CD14-positive monocyte (primary cell): ENCODE data around the gene MYO1E. TPM values are rescaled to one million over a fixed set of nuclear protein-coding genes. Genes with fewer than 3 reads are reported as not detected.
A peak's percentile ranks its signal among the peaks of the same experiment; 100 is the strongest.
"Not testable (repeated sequence)": the region's sequence is repeated elsewhere in the genome, so short reads cannot be mapped to it uniquely, and the experiment has no call there.

Experiments used
- DNase-seq, 3 donors: peaks; one replicate each; pipeline ENCODE4 v3.0.0-alpha.2; 2011 to 2022
- H2AFZ ChIP-seq: 2 replicates; pipeline ENCODE4 v1.6.0; 2012; ENCODE audit warnings: mild to moderate bottlenecking, low read depth, low read length, inconsistent platforms; ENCODE audit not compliant: insufficient read depth, poor library complexity, severe bottlenecking
- H3K27ac ChIP-seq, 2 donors: 1 replicate in 1 of 2; 2 replicates in 1 of 2; pipeline ENCODE4 v1.5.1; 2012 to 2013; ENCODE audit warnings: low read length in 2 of 2, control low read depth in 1 of 2, inconsistent platforms in 1 of 2, low read depth in 1 of 2, mild to moderate bottlenecking in 1 of 2
- H3K27me3 ChIP-seq, 2 donors: one replicate each; pipeline versions ENCODE4 v1.6.0 to v1.6.1; 2011 to 2013; ENCODE audit warnings: low read length in 2 of 2; ENCODE audit not compliant: control insufficient read depth in 2 of 2, insufficient read depth in 2 of 2
- H3K36me3 ChIP-seq, 2 donors: replicated peaks in 1 of 2; 1 replicate in 1 of 2; 2 replicates in 1 of 2; pipeline versions ENCODE4 v1.5.1 to v1.6.1; 2012 to 2013; ENCODE audit warnings: low read length in 2 of 2, control low read depth in 1 of 2, inconsistent platforms in 1 of 2, mild to moderate bottlenecking in 1 of 2; ENCODE audit not compliant: insufficient read depth in 2 of 2, control insufficient read depth in 1 of 2
- H3K4me1 ChIP-seq, 2 donors: 1 replicate in 1 of 2; 2 replicates in 1 of 2; pipeline versions ENCODE4 v1.5.1 to v1.6.1; 2012 to 2013; ENCODE audit warnings: low read length in 2 of 2, control low read depth in 1 of 2, inconsistent platforms in 1 of 2, mild to moderate bottlenecking in 1 of 2, moderate library complexity in 1 of 2; ENCODE audit not compliant: insufficient read depth in 2 of 2, control insufficient read depth in 1 of 2
- H3K4me2 ChIP-seq: replicated peaks from 2 replicates; pipeline ENCODE3; 2012; ENCODE audit warnings: low read length, moderate library complexity, mild to moderate bottlenecking; ENCODE audit not compliant: poor library complexity, severe bottlenecking; ENCODE audit errors: extremely low read depth
- H3K4me3 ChIP-seq, 3 experiments: fragments of 200-600 bp in 1 of 3; sonication (generic) in 1 of 3; replicated peaks in 1 of 3; 1 replicate in 2 of 3; 2 replicates in 1 of 3; pipeline ENCODE4 v1.5.1; 2011 to 2013; ENCODE audit warnings: low read length in 3 of 3, mild to moderate bottlenecking in 3 of 3, control low read depth in 2 of 3, low read depth in 2 of 3, inconsistent platforms in 1 of 3, moderate library complexity in 1 of 3
- H3K79me2 ChIP-seq: 2 replicates; pipeline ENCODE4 v1.6.0; 2012; ENCODE audit warnings: mild to moderate bottlenecking, control low read depth, inconsistent platforms, low read length, moderate library complexity; ENCODE audit not compliant: insufficient read depth
- H3K9ac ChIP-seq: 2 replicates; pipeline ENCODE4 v1.6.0; 2017; ENCODE audit warnings: low read length, mild to moderate bottlenecking; ENCODE audit not compliant: insufficient read depth, poor library complexity, severe bottlenecking
- H3K9me3 ChIP-seq, 2 donors: replicated peaks in 1 of 2; 1 replicate in 1 of 2; 2 replicates in 1 of 2; pipeline versions ENCODE4 v1.5.1 to v1.6.1; 2012 to 2013; ENCODE audit warnings: low read length in 2 of 2, control low read depth in 1 of 2; ENCODE audit not compliant: control insufficient read depth in 1 of 2, insufficient read depth in 1 of 2
- H4K20me1 ChIP-seq: 2 replicates; pipeline ENCODE4 v1.6.0; 2012; ENCODE audit warnings: mild to moderate bottlenecking, low read length, control low read depth, moderate library complexity; ENCODE audit not compliant: insufficient read depth
- H3K27ac Mint-ChIP-seq, 7 donors: one replicate each; pipeline ENCODE4 v1.8.0; 2020; ENCODE audit warnings: mild to moderate bottlenecking in 7 of 7, mixed read lengths in 7 of 7, moderate library complexity in 6 of 7, inconsistent platforms in 2 of 7
- H3K27me3 Mint-ChIP-seq, 3 donors: one replicate each; pipeline ENCODE4 v1.8.0; 2021 to 2022; ENCODE audit warnings: low read depth in 3 of 3, mild to moderate bottlenecking in 3 of 3, mixed read lengths in 3 of 3, moderate library complexity in 3 of 3, inconsistent platforms in 1 of 3
- H3K36me3 Mint-ChIP-seq, 2 donors: one replicate each; pipeline ENCODE4 v1.8.0; 2020; ENCODE audit warnings: mixed read lengths in 2 of 2, inconsistent platforms in 1 of 2, mild to moderate bottlenecking in 1 of 2
- H3K4me1 Mint-ChIP-seq: one replicate; pipeline ENCODE4 v1.8.0; 2020; ENCODE audit warnings: mild to moderate bottlenecking, mixed read lengths
- H3K4me3 Mint-ChIP-seq, 2 donors: one replicate each; pipeline ENCODE4 v1.8.0; 2020; ENCODE audit warnings: mild to moderate bottlenecking in 2 of 2, mixed read lengths in 2 of 2, moderate library complexity in 1 of 2
- H3K9me3 Mint-ChIP-seq, 7 donors: one replicate each; pipeline ENCODE4 v1.8.0; 2020 to 2022; ENCODE audit warnings: mixed read lengths in 7 of 7, mild to moderate bottlenecking in 6 of 7, moderate library complexity in 6 of 7, inconsistent platforms in 2 of 7
- CTCF ChIP-seq: fragments of 200-600 bp; IDR thresholded peaks from one replicate; pipeline ENCODE4 v1.8.0; 2022; ENCODE audit warnings: antibody characterized with exemption, mild to moderate bottlenecking
- WGBS: methylation state at CpG from one replicate; pipeline ENCODE4 v1.1.5; 2013; ENCODE audit warnings: missing lambda C conversion rate; ENCODE audit not compliant: insufficient coverage; 5-methylcytosine and 5-hydroxymethylcytosine counted together
- intact Hi-C, 2 donors: fragments of 100-400 bp; cut with micrococcal nuclease; formaldehyde crosslinking; loops; one replicate each; pipeline versions ENCODE4 v1.15.0 to v1.15.1; 2023
- polyA plus RNA-seq, 3 donors: library from polyadenylated mRNA; depleted of rRNA in 1 of 3; unstranded in 2 of 3; stranded (reverse) in 1 of 3; fragments of 300-500 nt in 2 of 3; fragments of >200 nt in 1 of 3; fragmentation: Illumina TruSeq in 2 of 3; gene quantifications; 1 replicate in 2 of 3; 2 replicates in 1 of 3; pipeline ENCODE4 v1.2.3, GENCODE V29; 2012 to 2021

Gene MYO1E
- polyA plus RNA-seq, 3 donors, result 5.5 to 16.2 (median 6.2) TPM

GRCh38 chr15:59144594-59144993 is 228.1 kb downstream of the MYO1E start:
- H3K27ac ChIP-seq, H3K4me3 Mint-ChIP-seq, H2AFZ ChIP-seq, intact Hi-C loops, H3K9ac ChIP-seq, H3K79me2 ChIP-seq, H3K27me3 ChIP-seq, H3K9me3 Mint-ChIP-seq, H4K20me1 ChIP-seq, H3K4me3 ChIP-seq, H3K9me3 ChIP-seq, H3K4me1 Mint-ChIP-seq, DNase-seq, H3K4me1 ChIP-seq, H3K4me2 ChIP-seq, H3K27me3 Mint-ChIP-seq: not testable (repeated sequence)
- peak overlapping the region in 3 of 7 donors; percentile 27 to 65 (median 45) for H3K27ac Mint-ChIP-seq
- peaks cover 51 to 86% of the 10 kb centered on the region in 2 donors for H3K36me3 Mint-ChIP-seq
- H3K36me3 ChIP-seq, result peaks cover 43 to 81% of the 10 kb centered on the region in 2 donors
- peak; percentile 29 for TF ChIP-seq CTCF
- 93% methylated on average over 3 of the region's 10 CpGs for WGBS

DNA sequence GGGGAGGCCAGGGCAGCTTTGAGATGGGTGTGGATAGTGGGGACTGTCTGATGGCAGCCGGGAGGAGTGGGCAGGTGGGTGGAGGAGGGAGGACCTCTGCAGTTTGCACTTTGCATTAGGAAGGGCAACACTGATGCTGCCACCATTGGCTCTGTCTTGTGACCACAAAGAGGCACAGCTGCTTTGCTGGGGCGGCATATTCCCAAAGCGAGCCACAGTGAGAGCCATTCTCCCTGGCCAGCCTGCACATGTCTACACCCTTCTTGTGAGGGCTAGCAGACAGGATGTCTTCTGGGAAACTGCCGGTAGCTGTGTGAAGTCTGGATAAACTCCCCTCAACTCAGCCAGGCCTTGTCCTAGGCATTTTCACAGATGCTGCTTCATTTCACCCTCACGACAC is 229.4 kb downstream of the MYO1E start:
- no peak for DNase-seq
- Mint-ChIP-seq H3K27me3 (peaks cover 0 to 1% (median 0%) of the 10 kb centered on the region in 3 donors), H3K36me3 (peaks cover 49 to 85% of the 10 kb centered on the region in 2 donors), H3K4me1 (no peaks in the 10 kb centered on the region), H3K9me3 (peaks cover 0 to 2% (median 0%) of the 10 kb centered on the region in 7 donors), H3K4me3 (no peak overlapping the region), H3K27ac (peak overlapping the region in 4 of 7 donors; percentile 6 to 73 (median 22))
- Histone ChIP-seq H3K27me3 (no peaks in the 10 kb centered on the region), H3K9me3 (no peaks in the 10 kb centered on the region), H3K9ac (no peak overlapping the region), H3K36me3 (peaks cover 48 to 83% of the 10 kb centered on the region in 2 donors), H3K4me2 (no peak overlapping the region), H3K79me2 (no peaks in the 10 kb centered on the region), H3K4me3 (no peak overlapping the region), H3K27ac (no peak overlapping the region), H4K20me1 (no peaks in the 10 kb centered on the region), H2AFZ (no peak overlapping the region), H3K4me1 (no peaks in the 10 kb centered on the region)
- WGBS, result 96% methylated on average over 5 of the region's 5 CpGs
- no peak for TF ChIP-seq CTCF
- intact Hi-C loops, result no loop called here
